HUES64 (cell line): ENCODE measurements around the gene PIRT.

Experiments
- H3K27ac ChIP-seq: 2 replicates; pipeline ENCODE4 v1.7.0; 2013; ENCODE audit warnings: low read depth, low read length, inconsistent platforms
- H3K27me3 ChIP-seq: 2 replicates; pipeline ENCODE4 v1.6.1; 2013; ENCODE audit warnings: mild to moderate bottlenecking, low read length; ENCODE audit not compliant: insufficient read depth
- H3K36me3 ChIP-seq: 2 replicates; pipeline ENCODE4 v1.6.1; 2013; ENCODE audit warnings: mild to moderate bottlenecking, low read length; ENCODE audit not compliant: insufficient read depth
- H3K4me1 ChIP-seq: 2 replicates; pipeline ENCODE4 v1.6.1; 2013; ENCODE audit warnings: mild to moderate bottlenecking, low read length, moderate library complexity; ENCODE audit not compliant: insufficient read depth
- H3K4me3 ChIP-seq: 2 replicates; pipeline ENCODE4 v1.5.1; 2013; ENCODE audit warnings: mild to moderate bottlenecking, low read length, moderate library complexity
- H3K9ac ChIP-seq: 2 replicates; pipeline ENCODE4 v1.6.1; 2013; ENCODE audit warnings: mild to moderate bottlenecking, low read depth, low read length
- H3K9me3 ChIP-seq: 2 replicates; pipeline ENCODE4 v1.6.1; 2013; ENCODE audit warnings: low read depth, low read length; ENCODE audit not compliant: insufficient read depth
- whole genome bisulfite sequencing: fragments of 150-250, 120-280 bp; methylation state at CpG from one replicate; pipeline ENCODE4 v1.1.7; 2013; ENCODE audit warnings: missing lambda C conversion rate; 5-methylcytosine and 5-hydroxymethylcytosine counted together

The PIRT gene

GRCh38 chr17:10845388-10845751 lies 7.5 kb upstream of the PIRT start:
- no peaks in the 10 kb centered on the region for H3K36me3 ChIP-seq
- no peak overlapping the region for H3K9ac ChIP-seq
- H3K27me3 ChIP-seq: peaks cover 15% of the 10 kb centered on the region; the same call in 1 of the 2 replicates
- H3K9me3 ChIP-seq: no peaks in the 10 kb centered on the region
- H3K4me1 ChIP-seq: peaks cover 15% of the 10 kb centered on the region
- 28% methylated on average over 4 of the region's 6 CpGs for WGBS
- H3K4me3 ChIP-seq: 0 out of 2 replicates have a peak overlapping the region, but pooled peaks have one; percentile 63
- H3K27ac ChIP-seq: no peak overlapping the region

GRCh38 chr17:10844621-10845387 lies 6.9 kb upstream of the PIRT start:
- 0 out of 2 replicates have a peak overlapping the region, but pooled peaks have one; percentile 2 for H3K9ac ChIP-seq
- peaks cover 15% of the 10 kb centered on the region; the same call in 1 of the 2 replicates for H3K27me3 ChIP-seq
- peak overlapping the region; percentile 63 for H3K4me3 ChIP-seq
- 2% methylated on average over 28 of the region's 28 CpGs for WGBS
- H3K9me3 ChIP-seq: no peaks in the 10 kb centered on the region
- H3K36me3 ChIP-seq: no peaks in the 10 kb centered on the region
- H3K4me1 ChIP-seq: peaks cover 15% of the 10 kb centered on the region
- no peak overlapping the region for H3K27ac ChIP-seq

- Histone ChIP-seq H3K9me3 (no peaks in the 10 kb centered on the region), H3K4me1 (peaks cover 15% of the 10 kb centered on the region), H3K27me3 (peaks cover 15% of the 10 kb centered on the region; the same call in 1 of the 2 replicates), H3K4me3 (peak overlapping the region; percentile 63; the same call in 1 of the 2 replicates), H3K9ac (no peak overlapping the region), H3K36me3 (no peaks in the 10 kb centered on the region), H3K27ac (no peak overlapping the region)
- WGBS: 43% methylated on average over 7 of the region's 7 CpGs
Measured at GRCh38 chr17:10843811-10844210, 5.9 kb upstream of the PIRT start.

GRCh38 chr17:10842658-10843057 lies 4.8 kb upstream of the PIRT start:
- H3K9ac ChIP-seq: no peak overlapping the region
- peaks cover 15% of the 10 kb centered on the region; the same call in 1 of the 2 replicates for H3K27me3 ChIP-seq
- 82% methylated on average over 4 of the region's 4 CpGs for WGBS
- no peak overlapping the region for H3K4me3 ChIP-seq
- no peaks in the 10 kb centered on the region for H3K9me3 ChIP-seq
- H3K4me1 ChIP-seq: peaks cover 15% of the 10 kb centered on the region
- no peaks in the 10 kb centered on the region for H3K36me3 ChIP-seq
- H3K27ac ChIP-seq: no peak overlapping the region

GRCh38 chr17:10838682-10839081 lies 795 bp upstream of the PIRT start:
- H3K27ac ChIP-seq: no peak overlapping the region
- H3K36me3 ChIP-seq: no peaks in the 10 kb centered on the region
- peaks cover 4% of the 10 kb centered on the region; the same call in 1 of the 2 replicates for H3K27me3 ChIP-seq
- 85% methylated on average over 5 of the region's 5 CpGs for WGBS
- H3K4me1 ChIP-seq: peaks cover 5% of the 10 kb centered on the region
- H3K9me3 ChIP-seq: no peaks in the 10 kb centered on the region
- H3K4me3 ChIP-seq: no peak overlapping the region
- no peak overlapping the region for H3K9ac ChIP-seq

- no peak overlapping the region for H3K27ac ChIP-seq
- H3K9ac ChIP-seq: no peak overlapping the region
- no peaks in the 10 kb centered on the region for H3K9me3 ChIP-seq
- H3K36me3 ChIP-seq: no peaks in the 10 kb centered on the region
- H3K27me3 ChIP-seq: no peaks in the 10 kb centered on the region
- WGBS: 95% methylated on average over 15 of the region's 15 CpGs
- no peak overlapping the region for H3K4me3 ChIP-seq
- no peaks in the 10 kb centered on the region; the same call in none of the 2 replicates for H3K4me1 ChIP-seq
Measured at GRCh38 chr17:10836966-10837590, 809 bp downstream of the PIRT start.

- 89% methylated on average over 7 of the region's 7 CpGs for WGBS
- Histone ChIP-seq H3K9me3 (no peaks in the 10 kb centered on the region), H3K4me1 (no peaks in the 10 kb centered on the region; the same call in none of the 2 replicates), H3K9ac (no peak overlapping the region), H3K27ac (no peak overlapping the region), H3K27me3 (no peaks in the 10 kb centered on the region), H3K4me3 (no peak overlapping the region), H3K36me3 (no peaks in the 10 kb centered on the region)
Measured at GRCh38 chr17:10836145-10836544, 1.7 kb downstream of the PIRT start.

GRCh38 chr17:10831696-10832095 lies 6.2 kb downstream of the PIRT start:
- H3K9ac ChIP-seq: no peak overlapping the region
- 97% methylated on average over 5 of the region's 5 CpGs for WGBS
- H3K4me3 ChIP-seq: no peak overlapping the region
- H3K9me3 ChIP-seq: no peaks in the 10 kb centered on the region
- no peaks in the 10 kb centered on the region for H3K36me3 ChIP-seq
- H3K27ac ChIP-seq: no peak overlapping the region
- H3K4me1 ChIP-seq: peaks cover 15% of the 10 kb centered on the region; the same call in 1 of the 2 replicates
- H3K27me3 ChIP-seq: no peaks in the 10 kb centered on the region

- Histone ChIP-seq H3K27ac (no peak overlapping the region), H3K9ac (no peak overlapping the region), H3K4me1 (peaks cover 15% of the 10 kb centered on the region; the same call in 1 of the 2 replicates), H3K27me3 (no peaks in the 10 kb centered on the region), H3K4me3 (no peak overlapping the region), H3K9me3 (no peaks in the 10 kb centered on the region), H3K36me3 (no peaks in the 10 kb centered on the region)
- WGBS: 90% methylated on average over 4 of the region's 5 CpGs
Measured at GRCh38 chr17:10827898-10828552, 9.9 kb downstream of the PIRT start.

- WGBS: 97% methylated on average over 7 of the region's 7 CpGs
- no peak overlapping the region for H3K9ac ChIP-seq
- no peaks in the 10 kb centered on the region for H3K9me3 ChIP-seq
- peaks cover 15% of the 10 kb centered on the region; the same call in 1 of the 2 replicates for H3K4me1 ChIP-seq
- no peak overlapping the region for H3K4me3 ChIP-seq
- H3K27me3 ChIP-seq: no peaks in the 10 kb centered on the region
- H3K27ac ChIP-seq: no peak overlapping the region
- no peaks in the 10 kb centered on the region for H3K36me3 ChIP-seq
Measured at GRCh38 chr17:10824874-10825273, 13.0 kb downstream of the PIRT start.

- H3K9ac ChIP-seq: no peak overlapping the region
- H3K27ac ChIP-seq: no peak overlapping the region
- no peaks in the 10 kb centered on the region for H3K9me3 ChIP-seq
- H3K36me3 ChIP-seq: no peaks in the 10 kb centered on the region
- H3K27me3 ChIP-seq: no peaks in the 10 kb centered on the region
- no peaks in the 10 kb centered on the region for H3K4me1 ChIP-seq
- no peak overlapping the region for H3K4me3 ChIP-seq
Measured at GRCh38 chr17:10821770-10822169, 16.1 kb downstream of the PIRT start.
